Measurements from ENCODE around the gene ARHGAP25.

DNA sequence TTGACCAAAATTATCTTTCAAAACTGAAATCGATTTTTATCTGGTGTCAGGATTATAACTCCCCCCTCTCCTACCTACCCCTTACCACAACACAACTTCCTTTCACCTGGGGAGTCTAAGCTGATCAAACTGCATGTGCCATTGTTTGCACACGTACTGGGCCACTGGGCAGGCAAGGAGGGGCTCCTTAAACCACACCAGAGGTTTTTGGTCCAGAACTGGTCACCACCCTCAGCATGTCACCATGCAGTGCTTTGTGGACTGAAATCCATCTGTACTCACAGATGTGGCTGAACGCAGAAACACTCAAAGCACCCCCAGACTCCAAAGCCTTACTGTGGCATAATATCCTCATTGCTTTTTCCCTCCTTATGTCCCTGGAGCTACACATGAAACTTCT is 13.9 kb upstream of the ARHGAP25 start:
- TF ChIP-seq, protein P1, sequence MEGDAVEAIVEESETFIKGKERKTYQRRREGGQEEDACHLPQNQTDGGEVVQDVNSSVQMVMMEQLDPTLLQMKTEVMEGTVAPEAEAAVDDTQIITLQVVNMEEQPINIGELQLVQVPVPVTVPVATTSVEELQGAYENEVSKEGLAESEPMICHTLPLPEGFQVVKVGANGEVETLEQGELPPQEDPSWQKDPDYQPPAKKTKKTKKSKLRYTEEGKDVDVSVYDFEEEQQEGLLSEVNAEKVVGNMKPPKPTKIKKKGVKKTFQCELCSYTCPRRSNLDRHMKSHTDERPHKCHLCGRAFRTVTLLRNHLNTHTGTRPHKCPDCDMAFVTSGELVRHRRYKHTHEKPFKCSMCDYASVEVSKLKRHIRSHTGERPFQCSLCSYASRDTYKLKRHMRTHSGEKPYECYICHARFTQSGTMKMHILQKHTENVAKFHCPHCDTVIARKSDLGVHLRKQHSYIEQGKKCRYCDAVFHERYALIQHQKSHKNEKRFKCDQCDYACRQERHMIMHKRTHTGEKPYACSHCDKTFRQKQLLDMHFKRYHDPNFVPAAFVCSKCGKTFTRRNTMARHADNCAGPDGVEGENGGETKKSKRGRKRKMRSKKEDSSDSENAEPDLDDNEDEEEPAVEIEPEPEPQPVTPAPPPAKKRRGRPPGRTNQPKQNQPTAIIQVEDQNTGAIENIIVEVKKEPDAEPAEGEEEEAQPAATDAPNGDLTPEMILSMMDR (IDR thresholded peaks at IDR 0.05) = no peak
- no peak for TF ChIP-seq POLR2A (IDR thresholded peaks at IDR 0.05)

Measured in heart left ventricle (tissue), 13 donors.